Panc1 (cell line): ENCODE results near the gene HMGXB4. TPM values are rescaled to one million over a fixed set of nuclear protein-coding genes. Genes with fewer than 3 reads are reported as not detected.

ENCODE experiments used
- ATAC-seq: fragments of 200-7000 bp; cut with Tn5 transposase; 2 replicates; pipeline ENCODE4 v1.9.1; 2020; ENCODE audit warnings: mild to moderate bottlenecking, moderate library complexity
- BruUV-seq: library from RNA; stranded (reverse); fragments of 400-500 nt; replicated peaks from 2 replicates; lab custom pipeline; 2021; lab: Mats Ljungman, UMichigan
- CTCF ChIA-PET: fragments of 300-600 bp; sonication (Branson Sonifier 250); formaldehyde crosslinking; loops from one replicate; lab custom pipeline; 2022; ENCODE audit warnings: antibody characterized with exemption; lab: Charles Lee
- POLR2A ChIA-PET: fragments of 300-600 bp; sonication (Branson Sonifier 250); formaldehyde crosslinking; loops from one replicate; lab custom pipeline; 2022; ENCODE audit warnings: antibody characterized with exemption; lab: Charles Lee
- DNase-seq: peaks from one replicate; pipeline ENCODE4 v3.0.0-alpha.2; 2010; ENCODE audit warnings: low read depth, low spot score
- H3K27ac ChIP-seq: 2 replicates; pipeline ENCODE4 v1.5.1; 2011; ENCODE audit warnings: mild to moderate bottlenecking, low read length, inconsistent platforms
- H3K27me3 ChIP-seq: fragments of 200-500 bp; sonication (Bioruptor generic); 2 replicates; pipeline ENCODE4 v1.6.0; 2014; ENCODE audit warnings: low read length, inconsistent platforms; ENCODE audit not compliant: control insufficient read depth, insufficient read depth
- H3K36me3 ChIP-seq: fragments of 200-500 bp; sonication (Bioruptor generic); 2 replicates; pipeline ENCODE4 v1.5.1; 2014; ENCODE audit warnings: inconsistent platforms, mild to moderate bottlenecking, low read length, moderate library complexity; ENCODE audit not compliant: control insufficient read depth, insufficient read depth
- H3K4me1 ChIP-seq: 2 replicates; pipeline ENCODE4 v1.5.1; 2011; ENCODE audit warnings: inconsistent platforms, mild to moderate bottlenecking, low read length, moderate library complexity; ENCODE audit not compliant: control insufficient read depth, insufficient read depth
- H3K4me3 ChIP-seq, 2 experiments: 2 replicates each; pipeline ENCODE4 v1.5.1; 2011 to 2012; ENCODE audit warnings: low read depth in 2 of 2, low read length in 2 of 2, mild to moderate bottlenecking in 2 of 2, inconsistent platforms in 1 of 2, moderate library complexity in 1 of 2
- H3K9me3 ChIP-seq: fragments of 200-500 bp; sonication (Bioruptor generic); 2 replicates; pipeline ENCODE4 v1.5.1; 2014; ENCODE audit warnings: low read depth, mild to moderate bottlenecking, inconsistent platforms, low read length, moderate library complexity; ENCODE audit not compliant: control insufficient read depth, insufficient read depth
- POLR2AphosphoS5 ChIP-seq: IDR thresholded peaks from 2 replicates; pipeline ENCODE4 v1.6.1; 2012; ENCODE audit warnings: mild to moderate bottlenecking, low read depth, low read length, moderate library complexity
- SIN3A ChIP-seq: IDR thresholded peaks from 2 replicates; pipeline ENCODE4 v1.6.1; 2012; ENCODE audit warnings: low read depth, mild to moderate bottlenecking, low read length, moderate library complexity, borderline replicate concordance; ENCODE audit not compliant: insufficient read depth
- TCF7L2 ChIP-seq: IDR thresholded peaks from 2 replicates; pipeline ENCODE4 v1.6.1; 2011; ENCODE audit warnings: mild to moderate bottlenecking, low read depth, low read length, inconsistent platforms
- in situ Hi-C: cut with HindIII; loops from 2 replicates; pipeline ENCODE4 v1.10.0; 2016; ENCODE audit warnings: low sequenced_read_pairs, low pct_unique_long_range_greater_than_20kb
- intact Hi-C: fragments of 100-400 bp; cut with micrococcal nuclease; formaldehyde crosslinking; loops from one replicate; pipeline ENCODE4 v1.10.0; 2022; ENCODE audit not compliant: unreplicated experiment
- total RNA-seq: library from RNA; stranded (reverse); gene quantifications from one replicate; pipeline ENCODE4 v1.2.1, GENCODE V29; 2021; ENCODE audit not compliant: unreplicated experiment
- TF ChIP-seq, protein P1 (sequence below): fragments of 450-650 bp; IDR thresholded peaks from 2 replicates; pipeline ENCODE4 v1.5.1; 2017; ENCODE audit warnings: mild to moderate bottlenecking
- TF ChIP-seq, protein P2 (sequence below), 2 experiments: IDR thresholded peaks; 2 replicates each; pipeline ENCODE4 v1.6.1; 2011 to 2012; ENCODE audit warnings: low read depth in 2 of 2, control low read depth in 1 of 2, low read length in 1 of 2, mild to moderate bottlenecking in 1 of 2, moderate library complexity in 1 of 2; ENCODE audit not compliant: insufficient read depth in 1 of 2

The HMGXB4 gene
- total RNA-seq, 1 experiment from 2014 or later: 23.7 TPM

- ChIA-PET POLR2A (no interaction called here), CTCF (no interaction called here)
- no peaks in the 10 kb centered on the region for H3K27me3 ChIP-seq
- no peaks in the 10 kb centered on the region for H3K9me3 ChIP-seq
- intact Hi-C loops: no loop called here
- peaks cover 8% of the 10 kb centered on the region for H3K4me1 ChIP-seq
- TF ChIP-seq, protein P1, sequence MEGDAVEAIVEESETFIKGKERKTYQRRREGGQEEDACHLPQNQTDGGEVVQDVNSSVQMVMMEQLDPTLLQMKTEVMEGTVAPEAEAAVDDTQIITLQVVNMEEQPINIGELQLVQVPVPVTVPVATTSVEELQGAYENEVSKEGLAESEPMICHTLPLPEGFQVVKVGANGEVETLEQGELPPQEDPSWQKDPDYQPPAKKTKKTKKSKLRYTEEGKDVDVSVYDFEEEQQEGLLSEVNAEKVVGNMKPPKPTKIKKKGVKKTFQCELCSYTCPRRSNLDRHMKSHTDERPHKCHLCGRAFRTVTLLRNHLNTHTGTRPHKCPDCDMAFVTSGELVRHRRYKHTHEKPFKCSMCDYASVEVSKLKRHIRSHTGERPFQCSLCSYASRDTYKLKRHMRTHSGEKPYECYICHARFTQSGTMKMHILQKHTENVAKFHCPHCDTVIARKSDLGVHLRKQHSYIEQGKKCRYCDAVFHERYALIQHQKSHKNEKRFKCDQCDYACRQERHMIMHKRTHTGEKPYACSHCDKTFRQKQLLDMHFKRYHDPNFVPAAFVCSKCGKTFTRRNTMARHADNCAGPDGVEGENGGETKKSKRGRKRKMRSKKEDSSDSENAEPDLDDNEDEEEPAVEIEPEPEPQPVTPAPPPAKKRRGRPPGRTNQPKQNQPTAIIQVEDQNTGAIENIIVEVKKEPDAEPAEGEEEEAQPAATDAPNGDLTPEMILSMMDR: no peak
- TF ChIP-seq SIN3A: no peak
- TF ChIP-seq TCF7L2: no peak
- no peak for TF ChIP-seq POLR2AphosphoS5
- TF ChIP-seq, protein P2, sequence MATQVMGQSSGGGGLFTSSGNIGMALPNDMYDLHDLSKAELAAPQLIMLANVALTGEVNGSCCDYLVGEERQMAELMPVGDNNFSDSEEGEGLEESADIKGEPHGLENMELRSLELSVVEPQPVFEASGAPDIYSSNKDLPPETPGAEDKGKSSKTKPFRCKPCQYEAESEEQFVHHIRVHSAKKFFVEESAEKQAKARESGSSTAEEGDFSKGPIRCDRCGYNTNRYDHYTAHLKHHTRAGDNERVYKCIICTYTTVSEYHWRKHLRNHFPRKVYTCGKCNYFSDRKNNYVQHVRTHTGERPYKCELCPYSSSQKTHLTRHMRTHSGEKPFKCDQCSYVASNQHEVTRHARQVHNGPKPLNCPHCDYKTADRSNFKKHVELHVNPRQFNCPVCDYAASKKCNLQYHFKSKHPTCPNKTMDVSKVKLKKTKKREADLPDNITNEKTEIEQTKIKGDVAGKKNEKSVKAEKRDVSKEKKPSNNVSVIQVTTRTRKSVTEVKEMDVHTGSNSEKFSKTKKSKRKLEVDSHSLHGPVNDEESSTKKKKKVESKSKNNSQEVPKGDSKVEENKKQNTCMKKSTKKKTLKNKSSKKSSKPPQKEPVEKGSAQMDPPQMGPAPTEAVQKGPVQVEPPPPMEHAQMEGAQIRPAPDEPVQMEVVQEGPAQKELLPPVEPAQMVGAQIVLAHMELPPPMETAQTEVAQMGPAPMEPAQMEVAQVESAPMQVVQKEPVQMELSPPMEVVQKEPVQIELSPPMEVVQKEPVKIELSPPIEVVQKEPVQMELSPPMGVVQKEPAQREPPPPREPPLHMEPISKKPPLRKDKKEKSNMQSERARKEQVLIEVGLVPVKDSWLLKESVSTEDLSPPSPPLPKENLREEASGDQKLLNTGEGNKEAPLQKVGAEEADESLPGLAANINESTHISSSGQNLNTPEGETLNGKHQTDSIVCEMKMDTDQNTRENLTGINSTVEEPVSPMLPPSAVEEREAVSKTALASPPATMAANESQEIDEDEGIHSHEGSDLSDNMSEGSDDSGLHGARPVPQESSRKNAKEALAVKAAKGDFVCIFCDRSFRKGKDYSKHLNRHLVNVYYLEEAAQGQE (IDR thresholded peaks at IDR 0.05; ENCODE audit: insufficient read depth in 1 of 2, low read depth in 2 of 2, low read length in 1 of 2): no peak
- DNase-seq (no peak), ATAC-seq (no peak)
- H3K27ac ChIP-seq: no peak overlapping the region
- in situ Hi-C loops: no loop called here
- no peaks in the 10 kb centered on the region for H3K36me3 ChIP-seq
- no TSS peak for BruUV-seq
- no peak overlapping the region for H3K4me3 ChIP-seq
Measured at GRCh38 chr22:35317680-35318290, 60.5 kb downstream of the HMGXB4 start.

- no peak overlapping the region for H3K27ac ChIP-seq
- POLR2A ChIA-PET: no interaction called here
- no peaks in the 10 kb centered on the region for H3K27me3 ChIP-seq
- CTCF ChIA-PET: no interaction called here
- BruUV-seq: no TSS peak
- intact Hi-C loops: no loop called here
- no peaks in the 10 kb centered on the region for H3K36me3 ChIP-seq
- no peak overlapping the region for H3K4me3 ChIP-seq
- ATAC-seq: no peak
- TF ChIP-seq, protein P1: no peak
- TF ChIP-seq, protein P2 (IDR thresholded peaks at IDR 0.05; ENCODE audit: insufficient read depth in 1 of 2, low read depth in 2 of 2, low read length in 1 of 2): no peak
- TF ChIP-seq POLR2AphosphoS5 (no peak), TCF7L2 (no peak), SIN3A (no peak)
- peaks cover 3% of the 10 kb centered on the region for H3K4me1 ChIP-seq
- no peaks in the 10 kb centered on the region for H3K9me3 ChIP-seq
- in situ Hi-C loops: no loop called here
- no peak for DNase-seq
Measured at GRCh38 chr22:35318346-35319215, 61.3 kb downstream of the HMGXB4 start.
